ENCODE measurements around the gene MAP1B. TPM values are rescaled to one million over a fixed set of nuclear protein-coding genes. Genes with fewer than 3 reads are reported as not detected.

The MAP1B gene
- polyA plus RNA-seq, 2 of the 4 experiments (the other 2 are of a cell fraction), result 40.2 to 73.0 TPM

DNA sequence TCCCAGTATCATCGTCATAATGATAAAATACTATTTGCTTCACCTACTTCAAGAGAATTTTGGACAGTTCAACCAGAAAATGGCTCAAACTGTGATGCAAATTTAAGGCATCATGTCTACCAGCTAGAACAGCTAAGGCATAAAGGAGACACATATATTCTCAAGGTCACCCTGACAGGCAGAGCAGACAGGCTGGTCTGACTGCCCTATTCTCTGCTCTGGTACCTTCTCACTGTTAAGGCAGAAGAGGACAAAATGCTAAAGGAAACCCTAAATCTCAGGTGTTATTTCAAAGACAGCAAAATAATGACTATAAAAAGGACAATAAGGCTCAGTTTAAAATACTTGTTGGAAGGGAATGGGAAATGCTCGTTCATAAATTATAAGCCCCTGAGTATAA lies 125.6 kb downstream of the MAP1B start:
- POLR2A ChIA-PET, result no interaction called here
- CTCF ChIA-PET, result interaction anchor here (1.0 to 1.2 kb wide), 3 partner anchors 13 to 63 kb away, joined by 3 read pairs; no protein-coding TSS in a partner anchor
- 0 out of 6 replicates have a peak overlapping the region, but pooled peaks of 1 of the 2 experiments have one; percentile 13 for H3K27ac ChIP-seq
- no peaks in the 10 kb centered on the region for H3K9me3 ChIP-seq
- no peak overlapping the region for H3K4me3 ChIP-seq
- DNase-seq (ENCODE audit: low read depth in 1 of 2, low spot score in 1 of 2), result no peak
- no peak overlapping the region for H3K4me2 ChIP-seq
- no peak for ATAC-seq
- peaks cover 16% of the 10 kb centered on the region for H3K4me1 ChIP-seq
- TF ChIP-seq KDM5A (IDR thresholded peaks at IDR 0.05) (no peak), SREBF2 (IDR thresholded peaks at IDR 0.05) (no peak), NFE2L2 (conservative IDR thresholded peaks at IDR 0.05; ENCODE audit: low read length) (no peak), EHMT2 (IDR thresholded peaks at IDR 0.05; ENCODE audit: low read depth) (no peak), FOXS1 (CRISPR knock-in tag; IDR thresholded peaks at IDR 0.05) (no peak)
- FAIRE-seq, result no peak
- 95% methylated on average over 2 of the region's 2 CpGs for WGBS (ENCODE audit: missing lambda C conversion rate)

DNA sequence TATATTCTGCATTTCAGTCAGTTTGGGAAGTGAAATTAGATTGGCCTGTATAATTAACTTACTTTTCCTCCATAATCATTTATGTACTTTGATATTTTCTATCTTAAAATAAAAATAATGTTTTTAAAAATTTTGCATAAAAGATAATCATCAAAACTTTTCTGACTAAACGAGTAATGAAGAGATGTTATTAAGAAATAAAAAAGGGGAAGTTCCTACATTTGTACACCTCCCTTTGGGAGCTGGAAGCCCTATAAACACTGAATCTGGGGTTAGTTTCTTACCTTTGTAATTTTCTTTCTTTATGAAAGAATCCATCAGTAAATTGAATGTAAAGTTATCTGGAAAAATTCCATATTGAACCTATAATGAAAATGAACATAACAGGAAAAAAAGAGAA lies 126.6 kb downstream of the MAP1B start:
- DNase-seq (ENCODE audit: low read depth in 1 of 2, low spot score in 1 of 2) (no peak), ATAC-seq (no peak), FAIRE-seq (no peak)
- H3K4me3 ChIP-seq, result no peak overlapping the region
- peaks cover 16% of the 10 kb centered on the region for H3K4me1 ChIP-seq
- TF ChIP-seq NR3C1 (IDR thresholded peaks at IDR 0.05), result no peak
- TF ChIP-seq CHD4 (IDR thresholded peaks at IDR 0.05; ENCODE audit: borderline replicate concordance), result no peak
- no peak for TF ChIP-seq HOXB13 (CRISPR knock-in tag; IDR thresholded peaks at IDR 0.05; ENCODE audit: low read depth)
- TF ChIP-seq JUNB (IDR thresholded peaks at IDR 0.05), result no peak
- TF ChIP-seq CBX8 (IDR thresholded peaks at IDR 0.05), result no peak
- no peak for TF ChIP-seq ESRRA (IDR thresholded peaks at IDR 0.05; ENCODE audit: borderline replicate concordance, low read length)
- TF ChIP-seq BHLHE40 (IDR thresholded peaks at IDR 0.05; ENCODE audit: low read depth, low read length), result no peak
- TF ChIP-seq RCOR1 (IDR thresholded peaks at IDR 0.05; ENCODE audit: low read depth, low read length), result no peak
- TF ChIP-seq, protein P1, sequence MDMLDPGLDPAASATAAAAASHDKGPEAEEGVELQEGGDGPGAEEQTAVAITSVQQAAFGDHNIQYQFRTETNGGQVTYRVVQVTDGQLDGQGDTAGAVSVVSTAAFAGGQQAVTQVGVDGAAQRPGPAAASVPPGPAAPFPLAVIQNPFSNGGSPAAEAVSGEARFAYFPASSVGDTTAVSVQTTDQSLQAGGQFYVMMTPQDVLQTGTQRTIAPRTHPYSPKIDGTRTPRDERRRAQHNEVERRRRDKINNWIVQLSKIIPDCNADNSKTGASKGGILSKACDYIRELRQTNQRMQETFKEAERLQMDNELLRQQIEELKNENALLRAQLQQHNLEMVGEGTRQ (IDR thresholded peaks at IDR 0.05), result no peak
- peak overlapping the region; percentile 27 for H3K4me2 ChIP-seq
- 0 out of 6 replicates have a peak overlapping the region, but pooled peaks of 1 of the 2 experiments have one; percentile 16 for H3K27ac ChIP-seq
- CTCF ChIA-PET, result interaction anchor here (1.2 to 1.5 kb wide), 3 partner anchors 12 to 64 kb away, joined by 3 to 5 read pairs (median 3); no protein-coding TSS in a partner anchor
- no peaks in the 10 kb centered on the region for H3K9me3 ChIP-seq
- POLR2A ChIA-PET, result no interaction called here
- WGBS (ENCODE audit: missing lambda C conversion rate), result 95% methylated on average over 1 of the region's 1 CpG

DNA sequence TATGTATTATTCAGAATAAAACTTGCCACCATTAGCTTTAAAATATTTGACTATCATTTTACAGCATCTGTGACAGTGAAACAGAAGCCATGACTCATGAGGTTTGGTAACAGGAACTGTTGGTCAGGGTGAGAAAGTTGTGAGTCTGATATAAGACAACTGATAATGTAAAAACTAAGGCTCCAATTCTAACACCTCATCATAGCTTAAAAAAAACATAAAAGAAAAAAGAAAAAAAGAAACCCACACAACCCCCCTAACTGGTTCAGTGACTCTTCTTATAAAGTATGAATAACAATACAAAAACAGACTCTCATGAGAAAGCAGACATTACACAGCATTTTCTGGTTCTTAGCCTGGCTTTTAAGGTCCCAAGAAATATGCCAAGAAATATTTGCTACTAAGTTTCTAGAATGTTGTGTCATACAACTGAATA lies 127.0 kb downstream of the MAP1B start:
- no peaks in the 10 kb centered on the region for H3K9me3 ChIP-seq
- ATAC-seq (peak; percentile 50 to 70; a peak in 4 of 6 replicates), DNase-seq (ENCODE audit: low read depth in 1 of 2, low spot score in 1 of 2) (peak in 1 of 2 experiments; percentile 30), FAIRE-seq (no peak)
- no peak overlapping the region for H3K4me3 ChIP-seq
- no peak for TF ChIP-seq FOSL2 (IDR thresholded peaks at IDR 0.05)
- peak; percentile 73 for TF ChIP-seq FOSL2 (CRISPR knock-in tag; IDR thresholded peaks at IDR 0.05)
- TF ChIP-seq RFX5 (IDR thresholded peaks at IDR 0.05), result no peak
- TF ChIP-seq MAFK (IDR thresholded peaks at IDR 0.05; ENCODE audit: partially characterized antibody), result peak; percentile 46
- H3K4me2 ChIP-seq, result peak overlapping the region; percentile 27
- H3K4me1 ChIP-seq, result peaks cover 16% of the 10 kb centered on the region
- ChIA-PET CTCF (interaction anchor here (1.2 to 1.5 kb wide), 2 partner anchors 11 to 12 kb away, joined by 3 to 5 read pairs; no protein-coding TSS in a partner anchor), POLR2A (no interaction called here)
- H3K27ac ChIP-seq, result peak overlapping the region; percentile 16 to 71; a peak in 4 of 6 replicates

DNA sequence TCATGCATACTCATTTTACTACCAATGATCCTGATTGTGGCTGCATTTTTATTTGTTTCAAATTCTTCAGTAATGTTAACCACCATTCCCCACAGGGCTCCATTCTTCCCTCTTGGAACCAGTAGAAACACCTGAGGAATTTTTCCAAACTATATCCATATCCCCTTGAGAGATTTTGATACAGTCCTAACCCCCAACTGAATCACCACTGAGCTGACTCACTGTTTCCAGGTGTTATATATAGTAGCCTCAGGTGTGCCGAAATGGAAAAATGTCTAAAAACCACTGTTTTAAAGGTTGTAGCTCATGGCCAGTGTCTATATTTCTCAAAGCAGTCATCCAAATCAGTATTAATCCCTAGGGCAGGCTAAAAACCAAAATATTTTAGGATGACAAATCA lies 127.6 kb downstream of the MAP1B start:
- CTCF ChIA-PET, result interaction anchor here (1.5 kb wide), 1 partner anchor 11 kb away, joined by 5 read pairs; no protein-coding TSS in a partner anchor
- ATAC-seq (no peak), DNase-seq (ENCODE audit: low read depth in 1 of 2, low spot score in 1 of 2) (no peak), FAIRE-seq (no peak)
- Histone ChIP-seq H3K4me1 (peaks cover 16% of the 10 kb centered on the region), H3K27ac (peak overlapping the region; percentile 16 to 71; a peak in 4 of 6 replicates), H3K4me2 (peak overlapping the region; percentile 27), H3K9me3 (no peaks in the 10 kb centered on the region), H3K4me3 (no peak overlapping the region)
- no peak for TF ChIP-seq CBX2 (IDR thresholded peaks at IDR 0.05; ENCODE audit: borderline replicate concordance, low read depth)
- no peak for TF ChIP-seq POLR2AphosphoS2 (conservative IDR thresholded peaks at IDR 0.05; ENCODE audit: low read length)
- TF ChIP-seq TP53 (CRISPR knock-in tag; IDR thresholded peaks at IDR 0.05), result no peak
- no peak for TF ChIP-seq KDM1A (IDR thresholded peaks at IDR 0.05; ENCODE audit: low read depth)
- TF ChIP-seq ESRRA (IDR thresholded peaks at IDR 0.05; ENCODE audit: borderline replicate concordance, low read length), result no peak
- 95% methylated on average over 1 of the region's 1 CpG for WGBS (ENCODE audit: missing lambda C conversion rate)
- POLR2A ChIA-PET, result no interaction called here
